ENCODE data around the gene DCTN4. TPM values are rescaled to one million over a fixed set of nuclear protein-coding genes. Genes with fewer than 3 reads are reported as not detected.

The DCTN4 gene
- total RNA-seq, 1 experiment from 2014 or later, result 48.5 TPM

DNA sequence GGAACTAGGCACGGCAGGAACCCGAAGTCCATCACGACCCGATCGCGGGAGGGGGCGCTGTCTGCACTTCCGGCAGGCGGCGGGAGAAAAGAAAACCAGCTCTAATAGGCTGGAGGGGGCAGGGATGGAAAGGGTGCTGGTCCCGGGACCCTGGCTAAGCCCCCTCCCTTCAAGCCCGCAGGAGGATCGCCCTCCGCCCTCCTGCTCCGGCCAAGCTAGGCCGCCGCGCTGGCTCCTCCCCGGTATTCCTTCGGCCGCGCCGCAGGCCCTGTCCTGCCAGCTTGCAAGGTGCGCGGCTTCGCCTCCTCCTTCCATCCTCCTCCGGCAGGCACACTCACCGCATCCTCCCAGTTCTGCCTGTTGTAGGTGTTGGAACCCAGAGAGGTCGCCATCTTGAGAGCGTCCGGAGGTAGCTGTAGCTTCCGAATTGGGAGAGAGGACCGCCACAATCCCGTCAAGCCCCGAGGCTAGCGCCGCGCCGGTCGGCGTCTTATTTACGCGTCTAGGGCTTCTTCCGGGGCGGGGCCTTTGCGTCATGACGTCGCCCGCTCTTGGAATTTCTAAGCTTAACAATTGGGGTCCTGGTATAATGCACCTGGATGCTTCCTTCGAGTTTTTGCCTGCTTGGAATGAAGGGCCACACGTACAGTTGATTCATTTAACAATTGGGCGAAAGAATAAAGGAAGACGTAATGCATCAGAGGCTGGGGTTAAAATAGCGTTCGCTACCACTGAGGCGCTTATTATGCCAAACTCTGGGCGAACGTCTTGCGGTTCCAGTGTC, 58.0 kb downstream of the DCTN4 start, which contains the start of gene RBM22:
TSS of gene RBM22 (minus strand) at position 469 of the 784 bp plus-strand sequence. CDS start at position 392, 77 bp downstream.
- peak within 1 kb of the TSS; percentile 97 for H3K4me2 ChIP-seq (ENCODE audit: insufficient read depth, insufficient read length, low read length)
- H3K4me3 Mint-ChIP-seq, result no peak within 1 kb of the TSS
- peak within 1 kb of the TSS; percentile 91 for H3K14ac ChIP-seq (ENCODE audit: insufficient read depth, low read length)
- no peaks in the 10 kb centered on the region for H3K9me3 ChIP-seq (ENCODE audit: control insufficient read depth, low read depth, low read length)
- H3K27ac ChIP-seq (ENCODE audit: insufficient read length, low read depth, low read length), result peak within 1 kb of the TSS; percentile 37
- no peak within 1 kb of the TSS for H2AK5ac ChIP-seq (ENCODE audit: insufficient read length, low read length)
- peaks cover 6% of the 10 kb centered on the region; the same call in 1 of the 2 replicates for H3K79me2 ChIP-seq (ENCODE audit: insufficient read depth, low read length)
- H3K9ac ChIP-seq (ENCODE audit: extremely low read depth, insufficient read length, low read length), result peak within 1 kb of the TSS; percentile 89
- no peaks in the 10 kb centered on the region for H3K79me1 ChIP-seq (ENCODE audit: insufficient read depth, low read depth, low read length, poor library complexity, severe bottlenecking)
- H2AFZ ChIP-seq (ENCODE audit: low read length), result no peak within 1 kb of the TSS
- peak within 1 kb of the TSS; percentile 45; the same call in 1 of the 2 replicates for H3K4ac ChIP-seq (ENCODE audit: low read depth, low read length)
- no peaks in the 10 kb centered on the region for H3K27me3 ChIP-seq (ENCODE audit: insufficient read depth, low read length)
- peak within 1 kb of the TSS; percentile 94 for H3K18ac ChIP-seq (ENCODE audit: insufficient read length, low read depth, low read length)
- H3K27me3 Mint-ChIP-seq (ENCODE audit: low read depth), result no peaks in the 10 kb centered on the region
- no peak within 1 kb of the TSS for H2BK15ac ChIP-seq (ENCODE audit: low read depth, low read length)
- H4K8ac ChIP-seq (replicated peaks; ENCODE audit: insufficient read length, low read depth, low read length), result no peak within 1 kb of the TSS
- H4K91ac ChIP-seq (ENCODE audit: insufficient read length, low read depth, low read length), result no peak within 1 kb of the TSS
- H3K23ac ChIP-seq (ENCODE audit: insufficient read length, low read depth, low read length), result no peak within 1 kb of the TSS
- no peaks in the 10 kb centered on the region for H3K9me3 Mint-ChIP-seq
- no peak within 1 kb of the TSS for H2BK20ac ChIP-seq (ENCODE audit: low read depth, low read length, poor library complexity, severe bottlenecking)
- no peaks in the 10 kb centered on the region for H4K20me1 ChIP-seq (ENCODE audit: control insufficient read depth, insufficient read depth, insufficient read length)
- peak; percentile 70 for TF ChIP-seq CTCF (conservative IDR thresholded peaks at IDR 0.05)
- H3K23me2 ChIP-seq (ENCODE audit: insufficient read length, low read depth, low read length, poor library complexity, severe bottlenecking), result peaks cover 7% of the 10 kb centered on the region
- no peak within 1 kb of the TSS for H3T11ph ChIP-seq (ENCODE audit: low read length)
- no peak within 1 kb of the TSS for H3K56ac ChIP-seq (ENCODE audit: insufficient read length, low read depth, low read length)
- no peak within 1 kb of the TSS for H3K27ac Mint-ChIP-seq
- H3K4me1 ChIP-seq (ENCODE audit: insufficient read depth, low read length), result no peaks in the 10 kb centered on the region
- no peak within 1 kb of the TSS for H2BK120ac ChIP-seq (ENCODE audit: low read depth, low read length, poor library complexity, severe bottlenecking)
- peak within 1 kb of the TSS; percentile 20 for H2BK12ac ChIP-seq (ENCODE audit: insufficient read length, low read depth, low read length)
- H3K4me1 Mint-ChIP-seq, result no peaks in the 10 kb centered on the region; a peak in 1 of 4 replicates
- peak within 1 kb of the TSS; percentile 84 for H2BK5ac ChIP-seq (ENCODE audit: insufficient read length, low read length)
- WGBS (ENCODE audit: extremely low coverage, insufficient read length, low lambda C conversion rate), result no CpG with 5 or more reads among the region's 59 CpGs
- H4K5ac ChIP-seq (ENCODE audit: insufficient read length, low read depth, low read length), result no peak within 1 kb of the TSS
- peak; percentile 94 for DNase-seq
- H3K36me3 Mint-ChIP-seq (ENCODE audit: insufficient read depth in 1 of 3, low read depth in 3 of 3), result peaks cover 10 to 35% (median 26%) of the 10 kb centered on the region in 3 experiments; a peak in 6 of 7 replicates

Measured in H9 (cell line).